ENCODE measurements around the gene WDR88. TPM values are rescaled to one million over a fixed set of nuclear protein-coding genes. Genes with fewer than 3 reads are reported as not detected.
A peak's percentile ranks its signal among the peaks of the same experiment; 100 is the strongest.
"Not testable (repeated sequence)": the region's sequence is repeated elsewhere in the genome, so short reads cannot be mapped to it uniquely, and the experiment has no call there.

Gene WDR88
- polyA plus RNA-seq, 4 donors = 0.56 TPM; not detected in 3

- FAIRE-seq = no peak
- no peaks in the 10 kb centered on the region for H3K9me3 ChIP-seq (ENCODE audit: control insufficient read depth in 2 of 2, insufficient read depth in 1 of 2, low read depth in 1 of 2, low read length in 1 of 2)
- no peak for DNase-seq
- no peaks in the 10 kb centered on the region for H3K4me1 ChIP-seq (ENCODE audit: control insufficient read depth in 3 of 3, insufficient read depth in 2 of 3, low read depth in 1 of 3, low read length in 2 of 3)
- 87 to 94% (median 89%) methylated on average over 10 of the region's 10 CpGs for WGBS, 3 donors
- H3K27ac ChIP-seq (ENCODE audit: low read depth in 1 of 3, low read length in 2 of 3) = no peak overlapping the region
- H3K36me3 ChIP-seq (ENCODE audit: control insufficient read depth in 3 of 3, insufficient read depth in 2 of 3, low read depth in 1 of 3, low read length in 3 of 3) = peaks cover 14 to 54% (median 26%) of the 10 kb centered on the region in 3 donors
- H3K27me3 ChIP-seq (ENCODE audit: control insufficient read depth in 3 of 3, insufficient read depth in 3 of 3, low read length in 3 of 3) = no peaks in the 10 kb centered on the region
- no peak overlapping the region for H3K4me3 ChIP-seq (ENCODE audit: low read depth in 1 of 3, low read length in 3 of 3)
Measured at GRCh38 chr19:33118643-33119042, 13.3 kb upstream of the WDR88 start.

GRCh38 chr19:33124207-33125098 is 7.5 kb upstream of the WDR88 start:
- H3K27me3 ChIP-seq (ENCODE audit: control insufficient read depth in 3 of 3, insufficient read depth in 3 of 3, low read length in 3 of 3) = no peaks in the 10 kb centered on the region
- H3K9me3 ChIP-seq (ENCODE audit: control insufficient read depth in 2 of 2, insufficient read depth in 1 of 2, low read depth in 1 of 2, low read length in 1 of 2) = no peaks in the 10 kb centered on the region
- no peak overlapping the region for H3K4me3 ChIP-seq (ENCODE audit: low read depth in 1 of 3, low read length in 3 of 3)
- FAIRE-seq (no peak), DNase-seq (no peak)
- 79 to 81% (median 79%) methylated on average over 10 of the region's 10 CpGs for whole genome bisulfite sequencing, 3 donors
- peaks cover 0 to 3% (median 0%) of the 10 kb centered on the region in 3 donors for H3K4me1 ChIP-seq (ENCODE audit: control insufficient read depth in 3 of 3, insufficient read depth in 2 of 3, low read depth in 1 of 3, low read length in 2 of 3)
- no peak overlapping the region for H3K27ac ChIP-seq (ENCODE audit: low read depth in 1 of 3, low read length in 2 of 3)
- H3K36me3 ChIP-seq (ENCODE audit: control insufficient read depth in 3 of 3, insufficient read depth in 2 of 3, low read depth in 1 of 3, low read length in 3 of 3) = peaks cover 4 to 61% (median 15%) of the 10 kb centered on the region in 3 donors

GRCh38 chr19:33125929-33126388 is 6.0 kb upstream of the WDR88 start:
- DNase-seq = peak; percentile 61 to 70
- Histone ChIP-seq H3K4me3 (ENCODE audit: low read depth in 1 of 3, low read length in 3 of 3) (no peak overlapping the region), H3K9me3 (ENCODE audit: control insufficient read depth in 2 of 2, insufficient read depth in 1 of 2, low read depth in 1 of 2, low read length in 1 of 2) (no peaks in the 10 kb centered on the region), H3K27me3 (ENCODE audit: control insufficient read depth in 3 of 3, insufficient read depth in 3 of 3, low read length in 3 of 3) (no peaks in the 10 kb centered on the region), H3K36me3 (ENCODE audit: control insufficient read depth in 3 of 3, insufficient read depth in 2 of 3, low read depth in 1 of 3, low read length in 3 of 3) (peaks cover 6 to 63% (median 17%) of the 10 kb centered on the region in 3 donors), H3K27ac (ENCODE audit: low read depth in 1 of 3, low read length in 2 of 3) (no peak overlapping the region), H3K4me1 (ENCODE audit: control insufficient read depth in 3 of 3, insufficient read depth in 2 of 3, low read depth in 1 of 3, low read length in 2 of 3) (peaks cover 0 to 3% (median 0%) of the 10 kb centered on the region in 3 donors)
- WGBS, 3 donors = 36 to 42% (median 36%) methylated on average over 12 of the region's 12 CpGs
- no peak for FAIRE-seq

- peaks cover 6 to 62% (median 14%) of the 10 kb centered on the region in 3 donors for H3K36me3 ChIP-seq (ENCODE audit: control insufficient read depth in 3 of 3, insufficient read depth in 2 of 3, low read depth in 1 of 3, low read length in 3 of 3)
- not testable (repeated sequence) for DNase-seq; H3K27ac ChIP-seq (ENCODE audit: low read depth in 1 of 3, low read length in 2 of 3); H3K4me1 ChIP-seq (ENCODE audit: control insufficient read depth in 3 of 3, insufficient read depth in 2 of 3, low read depth in 1 of 3, low read length in 2 of 3); H3K4me3 ChIP-seq (ENCODE audit: low read depth in 1 of 3, low read length in 3 of 3); FAIRE-seq; H3K27me3 ChIP-seq (ENCODE audit: control insufficient read depth in 3 of 3, insufficient read depth in 3 of 3, low read length in 3 of 3); H3K9me3 ChIP-seq (ENCODE audit: control insufficient read depth in 2 of 2, insufficient read depth in 1 of 2, low read depth in 1 of 2, low read length in 1 of 2)
- 92 to 97% (median 95%) methylated on average over 8 of the region's 8 CpGs for WGBS, 3 donors
Measured at GRCh38 chr19:33126712-33127111, 5.2 kb upstream of the WDR88 start.

- H3K9me3 ChIP-seq (ENCODE audit: control insufficient read depth in 2 of 2, insufficient read depth in 1 of 2, low read depth in 1 of 2, low read length in 1 of 2) = no peaks in the 10 kb centered on the region
Measured at GRCh38 chr19:33129901-33130300, 2.0 kb upstream of the WDR88 start.

GRCh38 chr19:33130433-33130832 is 1.5 kb upstream of the WDR88 start:
- Histone ChIP-seq H3K4me1 (ENCODE audit: control insufficient read depth in 3 of 3, insufficient read depth in 2 of 3, low read depth in 1 of 3, low read length in 2 of 3) (peaks cover 0 to 3% (median 0%) of the 10 kb centered on the region in 3 donors), H3K36me3 (ENCODE audit: control insufficient read depth in 3 of 3, insufficient read depth in 2 of 3, low read depth in 1 of 3, low read length in 3 of 3) (peaks cover 6 to 51% (median 7%) of the 10 kb centered on the region in 3 donors), H3K9me3 (ENCODE audit: control insufficient read depth in 2 of 2, insufficient read depth in 1 of 2, low read depth in 1 of 2, low read length in 1 of 2) (no peaks in the 10 kb centered on the region), H3K4me3 (ENCODE audit: low read depth in 1 of 3, low read length in 3 of 3) (no peak overlapping the region), H3K27me3 (ENCODE audit: control insufficient read depth in 3 of 3, insufficient read depth in 3 of 3, low read length in 3 of 3) (peaks cover 0 to 2% (median 0%) of the 10 kb centered on the region in 3 donors), H3K27ac (ENCODE audit: low read depth in 1 of 3, low read length in 2 of 3) (no peak overlapping the region)
- FAIRE-seq (no peak), DNase-seq (no peak)
- 95 to 96% (median 95%) methylated on average over 6 of the region's 6 CpGs for whole genome bisulfite sequencing, 3 donors

More at GRCh38 chr19:33129901-33130300, 2.0 kb upstream of the WDR88 start:
- no peak for DNase-seq
- peaks cover 0 to 3% (median 0%) of the 10 kb centered on the region in 3 donors for H3K4me1 ChIP-seq (ENCODE audit: control insufficient read depth in 3 of 3, insufficient read depth in 2 of 3, low read depth in 1 of 3, low read length in 2 of 3)
- no peak for FAIRE-seq
- no peaks in the 10 kb centered on the region for H3K27me3 ChIP-seq (ENCODE audit: control insufficient read depth in 3 of 3, insufficient read depth in 3 of 3, low read length in 3 of 3)
- 90 to 96% (median 91%) methylated on average over 6 of the region's 6 CpGs for WGBS, 3 donors
- no peak overlapping the region for H3K27ac ChIP-seq (ENCODE audit: low read depth in 1 of 3, low read length in 2 of 3)
- H3K36me3 ChIP-seq (ENCODE audit: control insufficient read depth in 3 of 3, insufficient read depth in 2 of 3, low read depth in 1 of 3, low read length in 3 of 3) = peaks cover 6 to 56% (median 9%) of the 10 kb centered on the region in 3 donors
- no peak overlapping the region for H3K4me3 ChIP-seq (ENCODE audit: low read depth in 1 of 3, low read length in 3 of 3)

- Histone ChIP-seq H3K4me1 (ENCODE audit: control insufficient read depth in 3 of 3, insufficient read depth in 2 of 3, low read depth in 1 of 3, low read length in 2 of 3) (no peaks in the 10 kb centered on the region), H3K27me3 (ENCODE audit: control insufficient read depth in 3 of 3, insufficient read depth in 3 of 3, low read length in 3 of 3) (peaks cover 0 to 2% (median 0%) of the 10 kb centered on the region in 3 donors), H3K36me3 (ENCODE audit: control insufficient read depth in 3 of 3, insufficient read depth in 2 of 3, low read depth in 1 of 3, low read length in 3 of 3) (peaks cover 6 to 35% (median 7%) of the 10 kb centered on the region in 3 donors), H3K4me3 (ENCODE audit: low read depth in 1 of 3, low read length in 3 of 3) (no peak overlapping the region), H3K9me3 (ENCODE audit: control insufficient read depth in 2 of 2, insufficient read depth in 1 of 2, low read depth in 1 of 2, low read length in 1 of 2) (no peaks in the 10 kb centered on the region), H3K27ac (ENCODE audit: low read depth in 1 of 3, low read length in 2 of 3) (no peak overlapping the region)
- FAIRE-seq = no peak
- WGBS, 3 donors = 81 to 85% (median 82%) methylated on average over 12 to 15 of the region's 15 CpGs
- DNase-seq = no peak
Measured at GRCh38 chr19:33132425-33132824, 511 bp downstream of the WDR88 start.

- Histone ChIP-seq H3K27me3 (ENCODE audit: control insufficient read depth in 3 of 3, insufficient read depth in 3 of 3, low read length in 3 of 3) (peaks cover 0 to 2% (median 0%) of the 10 kb centered on the region in 3 donors), H3K9me3 (ENCODE audit: control insufficient read depth in 2 of 2, insufficient read depth in 1 of 2, low read depth in 1 of 2, low read length in 1 of 2) (no peaks in the 10 kb centered on the region), H3K4me3 (ENCODE audit: low read depth in 1 of 3, low read length in 3 of 3) (no peak overlapping the region), H3K36me3 (ENCODE audit: control insufficient read depth in 3 of 3, insufficient read depth in 2 of 3, low read depth in 1 of 3, low read length in 3 of 3) (peaks cover 2 to 28% (median 6%) of the 10 kb centered on the region in 3 donors), H3K4me1 (ENCODE audit: control insufficient read depth in 3 of 3, insufficient read depth in 2 of 3, low read depth in 1 of 3, low read length in 2 of 3) (no peaks in the 10 kb centered on the region), H3K27ac (ENCODE audit: low read depth in 1 of 3, low read length in 2 of 3) (no peak overlapping the region)
- FAIRE-seq = no peak
- peak in 1 of 2 donors; percentile 39 for DNase-seq
- WGBS, 3 donors = 41 to 55% (median 50%) methylated on average over 13 of the region's 13 CpGs
Measured at GRCh38 chr19:33133438-33134031, 1.6 kb downstream of the WDR88 start.

Data from small intestine (tissue), 7 donors.